WTC11 (cell line): ENCODE data around the gene LTBP1.

Source experiments
- CREB1 ChIP-seq: sonication (generic); formaldehyde crosslinking; IDR thresholded peaks from 2 replicates; pipeline ENCODE4 v1.8.0; 2023; ENCODE audit warnings: mild to moderate bottlenecking, missing genetic modification reagents
- ESRRA ChIP-seq: sonication (generic); formaldehyde crosslinking; IDR thresholded peaks from 2 replicates; pipeline ENCODE4 v1.8.1; 2022; ENCODE audit warnings: mild to moderate bottlenecking, missing genetic modification reagents, borderline replicate concordance
- MAX ChIP-seq: sonication (generic); formaldehyde crosslinking; IDR thresholded peaks from 2 replicates; pipeline ENCODE4 v1.8.0; 2022; ENCODE audit warnings: mild to moderate bottlenecking, missing genetic modification reagents
- NFYB ChIP-seq: sonication (generic); formaldehyde crosslinking; conservative IDR thresholded peaks from 2 replicates; pipeline ENCODE4 v1.8.0; 2022; ENCODE audit warnings: low read depth, missing genetic modification reagents
- TF ChIP-seq, protein P1 (sequence below): fragments of 200-600 bp; IDR thresholded peaks from 2 replicates; pipeline ENCODE4 v1.8.0; 2022; ENCODE audit warnings: antibody characterized with exemption
- TF ChIP-seq, protein P2 (sequence below): sonication (generic); formaldehyde crosslinking; IDR thresholded peaks from 2 replicates; pipeline ENCODE4 v1.8.1; 2022; ENCODE audit warnings: mild to moderate bottlenecking, moderate library complexity, missing genetic modification reagents

DNA sequence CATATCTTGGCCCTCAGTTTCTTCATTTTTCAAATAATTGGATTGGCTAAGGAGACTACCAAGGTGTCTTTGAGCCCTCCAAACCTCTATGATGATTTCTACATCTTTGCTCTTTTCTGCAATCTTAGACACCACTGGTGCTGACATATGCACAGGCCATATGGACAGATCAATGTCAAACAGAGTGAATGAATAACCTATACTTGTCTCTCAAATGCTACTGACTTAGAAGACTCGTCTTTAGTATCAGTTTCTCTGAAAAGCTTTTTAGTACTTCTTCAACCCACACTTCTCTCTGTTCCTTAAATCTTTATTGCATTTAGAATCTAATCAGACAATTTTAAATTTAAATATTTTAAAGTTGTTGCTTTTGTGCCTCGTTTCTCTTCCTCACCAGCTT, 258.2 kb downstream of the LTBP1 start:
- TF ChIP-seq ESRRA (CRISPR knock-in tag): no peak
- TF ChIP-seq, protein P1, sequence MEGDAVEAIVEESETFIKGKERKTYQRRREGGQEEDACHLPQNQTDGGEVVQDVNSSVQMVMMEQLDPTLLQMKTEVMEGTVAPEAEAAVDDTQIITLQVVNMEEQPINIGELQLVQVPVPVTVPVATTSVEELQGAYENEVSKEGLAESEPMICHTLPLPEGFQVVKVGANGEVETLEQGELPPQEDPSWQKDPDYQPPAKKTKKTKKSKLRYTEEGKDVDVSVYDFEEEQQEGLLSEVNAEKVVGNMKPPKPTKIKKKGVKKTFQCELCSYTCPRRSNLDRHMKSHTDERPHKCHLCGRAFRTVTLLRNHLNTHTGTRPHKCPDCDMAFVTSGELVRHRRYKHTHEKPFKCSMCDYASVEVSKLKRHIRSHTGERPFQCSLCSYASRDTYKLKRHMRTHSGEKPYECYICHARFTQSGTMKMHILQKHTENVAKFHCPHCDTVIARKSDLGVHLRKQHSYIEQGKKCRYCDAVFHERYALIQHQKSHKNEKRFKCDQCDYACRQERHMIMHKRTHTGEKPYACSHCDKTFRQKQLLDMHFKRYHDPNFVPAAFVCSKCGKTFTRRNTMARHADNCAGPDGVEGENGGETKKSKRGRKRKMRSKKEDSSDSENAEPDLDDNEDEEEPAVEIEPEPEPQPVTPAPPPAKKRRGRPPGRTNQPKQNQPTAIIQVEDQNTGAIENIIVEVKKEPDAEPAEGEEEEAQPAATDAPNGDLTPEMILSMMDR: no peak
- TF ChIP-seq CREB1 (CRISPR knock-in tag): no peak
- no peak for TF ChIP-seq MAX (CRISPR knock-in tag)
- TF ChIP-seq, protein P2, sequence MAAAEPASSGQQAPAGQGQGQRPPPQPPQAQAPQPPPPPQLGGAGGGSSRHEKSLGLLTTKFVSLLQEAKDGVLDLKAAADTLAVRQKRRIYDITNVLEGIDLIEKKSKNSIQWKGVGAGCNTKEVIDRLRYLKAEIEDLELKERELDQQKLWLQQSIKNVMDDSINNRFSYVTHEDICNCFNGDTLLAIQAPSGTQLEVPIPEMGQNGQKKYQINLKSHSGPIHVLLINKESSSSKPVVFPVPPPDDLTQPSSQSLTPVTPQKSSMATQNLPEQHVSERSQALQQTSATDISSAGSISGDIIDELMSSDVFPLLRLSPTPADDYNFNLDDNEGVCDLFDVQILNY: no peak
- TF ChIP-seq NFYB (CRISPR knock-in tag): no peak
